GM12891 (cell line): ENCODE data around the gene UQCRC1.

Experiments
- POLR2A ChIP-seq: IDR thresholded peaks from 2 replicates; pipeline ENCODE4 v1.6.1; 2011; ENCODE audit warnings: low read depth, low read length, control low read depth
- POLR2AphosphoS5 ChIP-seq: IDR thresholded peaks from 2 replicates; pipeline ENCODE4 v1.6.1; 2011; ENCODE audit warnings: low read depth, low read length, control low read depth
- SPI1 ChIP-seq: IDR thresholded peaks from 2 replicates; pipeline ENCODE4 v1.6.1; 2011; ENCODE audit warnings: low read depth, low read length, control low read depth
- TAF1 ChIP-seq: IDR thresholded peaks from 2 replicates; pipeline ENCODE4 v1.6.1; 2011; ENCODE audit warnings: low read depth, low read length, control low read depth

DNA sequence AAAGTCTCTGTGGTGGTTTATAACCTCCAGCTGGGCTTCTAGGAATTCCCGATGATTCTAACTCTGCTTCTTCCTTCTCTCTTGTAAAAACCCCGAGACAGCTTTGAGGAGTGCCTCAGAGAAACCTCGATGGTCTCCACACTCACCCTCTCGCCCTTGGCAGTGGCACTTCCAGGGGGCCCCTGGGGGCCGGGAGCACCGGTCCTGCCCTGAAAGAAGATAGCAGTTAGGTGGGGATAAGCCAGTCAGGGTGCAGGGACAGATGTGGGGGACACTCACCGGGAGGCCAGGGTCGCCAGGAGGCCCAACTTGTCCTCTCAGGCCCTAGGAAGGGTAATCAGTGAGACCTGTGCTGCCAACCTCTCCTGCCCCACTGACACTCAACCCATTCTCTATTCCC, 24.0 kb downstream of the UQCRC1 start:
- no peak for TF ChIP-seq TAF1
- TF ChIP-seq POLR2A: no peak
- TF ChIP-seq POLR2AphosphoS5: no peak
- TF ChIP-seq SPI1: no peak
